A673 (cell line): Measurements from ENCODE around the gene MAP3K7CL. TPM values are rescaled to one million over a fixed set of nuclear protein-coding genes. Genes with fewer than 3 reads are reported as not detected.

ENCODE experiments used
- BruUV-seq: library from RNA; stranded (reverse); fragments of 400-500 nt; replicated peaks from 2 replicates; lab custom pipeline; 2021; lab: Mats Ljungman, UMichigan
- CTCF ChIA-PET: fragments of 300-600 bp; sonication (Branson Sonifier 250); formaldehyde crosslinking; loops from one replicate; lab custom pipeline; 2022; ENCODE audit warnings: antibody characterized with exemption; lab: Charles Lee
- POLR2A ChIA-PET: fragments of 300-600 bp; sonication (Branson Sonifier 250); formaldehyde crosslinking; loops from one replicate; lab custom pipeline; 2022; ENCODE audit warnings: antibody characterized with exemption; ENCODE audit not compliant: low non-redundant PET; lab: Charles Lee
- DNase-seq: peaks from one replicate; pipeline ENCODE4 v3.0.0-alpha.2; 2015; ENCODE audit warnings: low spot score
- H3K27ac ChIP-seq: fragments of 200-600 bp; sonication (generic); 2 replicates; pipeline ENCODE4 v1.5.1; 2016; ENCODE audit warnings: mixed run types, low read depth, mild to moderate bottlenecking, mixed read lengths, antibody characterized with exemption, low read length; ENCODE audit not compliant: poor library complexity, severe bottlenecking
- H3K27me3 ChIP-seq: fragments of 200-600 bp; sonication (generic); replicated peaks from 2 replicates; pipeline ENCODE4 v1.6.1; 2017; ENCODE audit warnings: mixed run types, low read depth, mild to moderate bottlenecking, mixed read lengths, antibody characterized with exemption, low read length; ENCODE audit not compliant: insufficient read depth, poor library complexity
- H3K36me3 ChIP-seq: fragments of 200-600 bp; sonication (generic); 2 replicates; pipeline ENCODE4 v1.6.1; 2016; ENCODE audit warnings: mixed run types, mild to moderate bottlenecking, mixed read lengths, antibody characterized with exemption, low read length; ENCODE audit not compliant: insufficient read depth, poor library complexity, severe bottlenecking
- H3K4me1 ChIP-seq: fragments of 200-600 bp; sonication (generic); 2 replicates; pipeline ENCODE4 v1.6.1; 2017; ENCODE audit warnings: mixed run types, mild to moderate bottlenecking, mixed read lengths, antibody characterized with exemption, low read length; ENCODE audit not compliant: insufficient read depth, poor library complexity, severe bottlenecking
- H3K4me3 ChIP-seq: fragments of 200-600 bp; sonication (generic); 2 replicates; pipeline ENCODE4 v1.5.1; 2016; ENCODE audit warnings: low read depth, mixed run types, mild to moderate bottlenecking, mixed read lengths, low read length; ENCODE audit not compliant: poor library complexity, severe bottlenecking
- H3K9me3 ChIP-seq: fragments of 200-600 bp; sonication (generic); 2 replicates; pipeline ENCODE4 v1.6.1; 2016; ENCODE audit warnings: mixed run types, low read depth, mild to moderate bottlenecking, mixed read lengths, antibody characterized with exemption, low read length; ENCODE audit not compliant: poor library complexity, severe bottlenecking
- EZH2 ChIP-seq: fragments of 200-600 bp; sonication (generic); IDR thresholded peaks from 2 replicates; pipeline ENCODE4 v1.6.1; 2017; ENCODE audit warnings: borderline replicate concordance, low read depth, mild to moderate bottlenecking, mixed read lengths, antibody characterized with exemption, low read length; ENCODE audit not compliant: poor library complexity, severe bottlenecking
- intact Hi-C: fragments of 100-400 bp; cut with micrococcal nuclease; formaldehyde crosslinking; loops from one replicate; pipeline ENCODE4 v1.10.0; 2022; ENCODE audit not compliant: unreplicated experiment
- total RNA-seq: library from RNA; stranded (reverse); gene quantifications from 2 replicates; pipeline ENCODE4 v1.2.3, GENCODE V29; 2021
- TF ChIP-seq, protein P1 (sequence below): fragments of 300-800, 200-600 bp; sonication (generic); conservative IDR thresholded peaks from 2 replicates; pipeline ENCODE4 v1.5.1; 2017; ENCODE audit warnings: low read depth, mild to moderate bottlenecking, antibody characterized with exemption, low read length, moderate library complexity, mixed read lengths

The MAP3K7CL gene
- total RNA-seq, 1 experiment from 2014 or later = 2.2 TPM

DNA sequence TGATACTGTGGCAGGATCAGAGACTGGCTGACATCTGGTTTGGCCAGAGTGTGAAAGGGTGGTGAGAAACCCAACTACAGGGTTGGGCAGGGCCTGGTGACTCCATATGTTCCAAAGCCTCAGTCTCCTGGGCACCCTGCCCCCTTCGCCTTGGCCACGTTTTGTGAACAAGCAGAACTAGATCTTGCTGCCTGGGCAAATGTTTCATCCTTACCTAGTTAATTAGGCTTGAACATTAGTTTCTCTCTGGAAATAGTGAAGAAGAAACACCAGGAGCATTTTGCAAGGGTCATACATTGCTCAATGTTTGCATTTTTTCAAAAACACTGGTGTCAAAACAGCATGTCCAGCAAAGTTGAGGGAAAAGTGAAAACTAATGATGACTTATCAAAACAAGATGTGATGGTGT is 60.5 kb downstream of the MAP3K7CL start:
- BruUV-seq = no TSS peak
- Histone ChIP-seq H3K27me3 (no peaks in the 10 kb centered on the region), H3K4me1 (peaks cover 19% of the 10 kb centered on the region), H3K4me3 (no peak overlapping the region), H3K27ac (peak overlapping the region; percentile 38), H3K9me3 (no peaks in the 10 kb centered on the region), H3K36me3 (no peaks in the 10 kb centered on the region)
- TF ChIP-seq EZH2 = no peak
- TF ChIP-seq, protein P1, sequence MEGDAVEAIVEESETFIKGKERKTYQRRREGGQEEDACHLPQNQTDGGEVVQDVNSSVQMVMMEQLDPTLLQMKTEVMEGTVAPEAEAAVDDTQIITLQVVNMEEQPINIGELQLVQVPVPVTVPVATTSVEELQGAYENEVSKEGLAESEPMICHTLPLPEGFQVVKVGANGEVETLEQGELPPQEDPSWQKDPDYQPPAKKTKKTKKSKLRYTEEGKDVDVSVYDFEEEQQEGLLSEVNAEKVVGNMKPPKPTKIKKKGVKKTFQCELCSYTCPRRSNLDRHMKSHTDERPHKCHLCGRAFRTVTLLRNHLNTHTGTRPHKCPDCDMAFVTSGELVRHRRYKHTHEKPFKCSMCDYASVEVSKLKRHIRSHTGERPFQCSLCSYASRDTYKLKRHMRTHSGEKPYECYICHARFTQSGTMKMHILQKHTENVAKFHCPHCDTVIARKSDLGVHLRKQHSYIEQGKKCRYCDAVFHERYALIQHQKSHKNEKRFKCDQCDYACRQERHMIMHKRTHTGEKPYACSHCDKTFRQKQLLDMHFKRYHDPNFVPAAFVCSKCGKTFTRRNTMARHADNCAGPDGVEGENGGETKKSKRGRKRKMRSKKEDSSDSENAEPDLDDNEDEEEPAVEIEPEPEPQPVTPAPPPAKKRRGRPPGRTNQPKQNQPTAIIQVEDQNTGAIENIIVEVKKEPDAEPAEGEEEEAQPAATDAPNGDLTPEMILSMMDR = no peak
- intact Hi-C loops = no loop called here
- POLR2A ChIA-PET = no interaction called here
- CTCF ChIA-PET = no interaction called here
- DNase-seq = no peak

DNA sequence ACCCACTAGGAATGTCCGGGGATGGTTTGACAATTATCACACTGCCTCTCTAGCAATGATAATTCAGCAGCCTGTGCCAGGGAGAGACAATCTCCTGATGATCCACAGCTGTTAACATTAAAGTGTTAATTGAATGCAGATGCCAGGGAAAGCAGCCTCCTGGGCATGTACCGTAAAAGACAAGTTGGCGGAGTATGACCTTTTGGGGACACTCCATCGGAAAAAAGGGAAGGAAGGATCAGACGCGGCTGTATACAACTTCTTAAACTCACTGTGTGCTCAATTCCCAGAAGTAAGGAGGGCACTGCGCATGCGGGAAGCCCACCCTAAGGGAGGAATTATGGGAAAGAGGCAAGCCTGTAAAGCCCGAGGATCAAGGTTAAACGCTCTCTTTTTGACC is 62.6 kb downstream of the MAP3K7CL start:
- Histone ChIP-seq H3K27me3 (no peaks in the 10 kb centered on the region), H3K27ac (peak overlapping the region; percentile 83), H3K9me3 (no peaks in the 10 kb centered on the region), H3K4me3 (peak overlapping the region; percentile 52), H3K4me1 (peaks cover 14% of the 10 kb centered on the region), H3K36me3 (no peaks in the 10 kb centered on the region)
- intact Hi-C loops = no loop called here
- TF ChIP-seq, protein P1 = no peak
- TF ChIP-seq EZH2 = no peak
- POLR2A ChIA-PET = no interaction called here
- BruUV-seq = no TSS peak
- peak; percentile 86 for DNase-seq
- CTCF ChIA-PET = no interaction called here

DNA sequence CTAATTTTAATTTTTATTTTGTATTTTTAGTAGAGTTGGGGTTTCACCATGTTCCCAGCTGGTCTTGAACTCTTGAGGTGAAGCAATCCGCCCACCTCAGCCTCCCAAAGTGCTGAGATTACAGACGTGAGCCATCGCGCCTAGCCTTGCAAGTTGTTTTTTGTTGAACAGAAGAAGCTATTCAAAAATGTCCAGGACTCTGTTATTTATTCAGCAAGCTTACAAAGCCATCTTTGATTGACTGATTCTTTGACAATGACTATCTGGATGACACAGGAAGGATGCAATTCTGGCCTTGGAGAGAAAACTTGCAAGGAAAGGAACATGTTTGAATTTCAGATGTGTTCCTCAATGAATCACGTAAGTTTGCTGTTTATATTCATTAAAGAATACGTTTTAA is 63.5 kb downstream of the MAP3K7CL start:
- Histone ChIP-seq H3K36me3 (no peaks in the 10 kb centered on the region), H3K27ac (peak overlapping the region; percentile 83), H3K4me3 (peak overlapping the region; percentile 52), H3K27me3 (no peaks in the 10 kb centered on the region), H3K9me3 (no peaks in the 10 kb centered on the region), H3K4me1 (peaks cover 14% of the 10 kb centered on the region)
- DNase-seq = no peak
- ChIA-PET POLR2A (interaction anchor here (0.7 kb wide), 1 partner anchor 191 kb away, joined by 3 read pairs; no protein-coding TSS in a partner anchor), CTCF (no interaction called here)
- TF ChIP-seq, protein P1 = no peak
- no peak for TF ChIP-seq EZH2
- intact Hi-C loops = no loop called here
- BruUV-seq = no TSS peak
